Fibroblast of upper back skin (primary cell): Measurements from ENCODE around the gene EFCAB14.
A peak's percentile ranks its signal among the peaks of the same experiment; 100 is the strongest.
"Not testable (repeated sequence)": the region's sequence is repeated elsewhere in the genome, so short reads cannot be mapped to it uniquely, and the experiment has no call there.

Source experiments
- DNase-seq: peaks from one replicate; pipeline ENCODE4 v3.0.0-alpha.2; 2013

Gene EFCAB14

DNA sequence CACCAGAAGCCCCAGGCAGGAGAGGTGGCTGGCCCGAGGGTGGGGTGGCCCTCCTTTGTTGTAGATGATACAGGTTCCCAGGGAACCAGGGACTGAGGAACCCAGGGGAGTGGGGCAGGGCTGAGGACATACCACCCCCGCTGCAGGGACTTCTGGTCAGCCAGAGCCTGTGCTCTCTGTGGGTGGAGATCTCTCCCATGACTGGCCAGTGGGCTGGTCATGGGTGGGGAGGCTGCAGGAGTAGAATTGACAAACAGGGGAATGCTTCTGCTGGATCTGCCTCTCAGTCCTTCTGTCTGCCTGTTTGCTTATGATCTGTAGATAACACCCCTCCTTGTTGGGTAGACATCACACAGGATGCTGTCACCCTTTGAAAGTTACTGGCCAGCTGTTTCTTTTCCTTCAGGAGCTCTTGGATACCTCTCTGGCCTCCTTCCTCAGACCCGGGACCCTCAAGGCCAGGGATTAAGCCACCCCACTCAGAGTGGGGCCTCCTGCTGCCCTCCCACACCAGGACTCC is 2.8 kb upstream of the EFCAB14 start:
- DNase-seq: no peak

- DNase-seq: no peak
Measured at GRCh38 chr1:46721204-46721603, 2.3 kb upstream of the EFCAB14 start.

GRCh38 chr1:46720319-46720718 is 1.4 kb upstream of the EFCAB14 start:
- not testable (repeated sequence) for DNase-seq

DNA sequence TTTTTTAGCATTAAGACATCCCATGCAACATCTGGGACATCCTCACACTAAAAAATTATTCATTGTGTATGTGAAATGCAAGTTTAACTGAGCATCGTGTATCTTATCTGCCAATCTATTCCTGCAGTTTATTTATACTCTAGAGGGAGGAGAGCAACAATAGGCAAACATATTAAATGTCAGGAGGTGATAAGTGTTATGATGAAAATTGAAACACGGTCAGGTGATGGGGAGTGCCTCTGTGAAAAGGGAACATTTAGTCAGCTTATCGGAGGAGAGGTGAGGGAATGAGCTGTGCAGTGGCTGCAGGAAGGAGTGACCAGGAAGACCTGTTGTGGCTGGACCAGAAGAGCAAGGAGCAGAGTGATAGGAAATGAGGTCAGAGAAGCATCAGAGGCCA is 775 bp upstream of the EFCAB14 start:
- DNase-seq: no peak

DNA sequence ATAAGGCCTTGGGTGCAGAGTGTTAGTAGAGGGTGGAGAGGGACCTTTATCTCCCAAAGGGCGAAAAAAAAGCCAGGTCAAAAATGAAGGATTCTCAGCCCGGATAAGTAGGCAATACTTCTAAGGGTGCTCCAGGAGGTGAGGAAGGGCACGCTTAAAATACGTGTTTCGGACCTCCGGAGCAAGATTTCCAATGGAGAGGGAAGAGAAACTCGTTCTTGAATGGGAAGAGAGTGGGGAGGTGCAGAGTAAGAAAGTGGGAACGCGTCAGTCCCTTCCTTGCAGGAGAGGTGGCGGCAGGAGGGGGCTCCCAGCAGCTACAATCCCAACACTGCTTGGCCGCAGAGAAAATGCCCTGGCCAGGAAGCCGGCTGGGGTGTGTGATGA is 581 bp downstream of the EFCAB14 start:
- no peak for DNase-seq

GRCh38 chr1:46717654-46718053 is 1.3 kb downstream of the EFCAB14 start:
- DNase-seq: no peak

GRCh38 chr1:46714976-46715375 is 3.9 kb downstream of the EFCAB14 start:
- no peak for DNase-seq

- DNase-seq: no peak
Measured at GRCh38 chr1:46708121-46708520, 10.8 kb downstream of the EFCAB14 start.

- DNase-seq: no peak
Measured at GRCh38 chr1:46705408-46705807, 13.5 kb downstream of the EFCAB14 start.

DNA sequence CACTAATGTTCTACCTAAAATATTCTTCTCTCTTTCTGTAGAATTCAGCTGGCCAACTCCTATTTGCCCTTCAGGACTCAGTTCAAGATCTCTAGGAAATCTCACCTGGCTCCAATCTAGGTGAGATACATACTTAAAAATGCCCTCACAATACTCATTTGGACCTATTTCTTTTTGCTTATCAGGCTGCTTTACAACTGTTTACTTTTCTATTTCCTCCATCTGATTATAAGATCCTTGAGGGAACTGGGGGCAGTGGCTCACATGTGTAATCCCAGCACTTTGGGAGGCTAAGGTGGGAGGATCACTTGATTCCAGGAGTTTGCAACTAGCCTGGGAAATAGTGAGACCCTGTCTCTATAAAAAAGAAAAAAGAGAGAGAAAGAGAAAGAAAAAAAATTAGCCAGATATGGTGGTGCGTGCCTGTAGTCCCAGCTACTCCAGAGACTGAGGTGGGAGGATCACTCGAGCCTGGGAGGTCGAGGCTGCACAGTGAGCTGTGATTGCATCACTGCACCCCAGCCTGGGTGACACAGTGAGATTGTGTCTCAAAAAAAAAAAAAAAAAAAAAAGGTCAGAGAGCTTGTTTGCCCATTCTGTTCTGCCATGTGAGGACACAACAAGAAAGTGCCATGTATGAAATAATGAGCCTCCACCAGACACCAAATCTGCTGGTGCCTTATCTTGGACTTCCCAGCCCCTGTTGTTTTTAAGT is 14.8 kb downstream of the EFCAB14 start:
- no peak for DNase-seq

DNA sequence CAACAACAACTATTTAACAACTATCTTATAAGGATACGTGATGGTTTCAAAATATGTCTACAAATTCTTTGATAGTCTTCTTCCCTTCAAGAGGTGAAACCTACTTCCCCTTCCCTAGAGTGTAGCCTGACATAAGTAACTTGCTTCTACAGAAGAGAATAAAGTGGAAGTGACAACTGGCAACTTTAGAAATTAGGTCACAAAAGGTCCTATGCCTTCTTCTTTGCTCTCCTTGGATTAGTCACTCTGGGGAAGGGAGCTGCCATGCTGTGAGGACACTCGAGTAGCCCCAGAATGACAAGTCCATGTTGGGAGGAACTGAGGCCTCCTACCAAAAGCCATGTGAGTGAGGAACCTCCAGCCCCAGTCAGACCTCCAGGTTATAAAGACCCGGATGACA is 19.2 kb downstream of the EFCAB14 start:
- DNase-seq: no peak

- peak; percentile 40 for DNase-seq
Measured at GRCh38 chr1:46697053-46697452, 21.9 kb downstream of the EFCAB14 start.

DNA sequence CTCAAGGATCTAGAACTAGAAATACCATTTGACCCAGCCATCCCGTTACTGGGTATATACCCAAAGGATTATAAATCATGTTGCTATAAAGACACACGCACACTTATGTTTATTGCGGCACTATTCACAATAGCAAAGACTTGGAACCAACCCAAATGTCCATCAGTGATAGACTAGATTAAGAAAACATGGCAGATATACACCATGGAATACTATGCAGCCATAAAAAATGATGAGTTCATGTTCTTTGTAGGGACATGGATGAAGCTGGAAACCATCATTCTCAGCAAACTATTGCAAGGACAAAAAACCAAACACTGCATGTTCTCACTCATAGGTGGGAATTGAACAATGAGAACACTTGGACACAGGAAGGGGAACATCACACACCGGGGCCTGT is 24.2 kb downstream of the EFCAB14 start:
- DNase-seq: not testable (repeated sequence)

GRCh38 chr1:46692811-46693770 is 25.8 kb downstream of the EFCAB14 start:
- DNase-seq: no peak

DNA sequence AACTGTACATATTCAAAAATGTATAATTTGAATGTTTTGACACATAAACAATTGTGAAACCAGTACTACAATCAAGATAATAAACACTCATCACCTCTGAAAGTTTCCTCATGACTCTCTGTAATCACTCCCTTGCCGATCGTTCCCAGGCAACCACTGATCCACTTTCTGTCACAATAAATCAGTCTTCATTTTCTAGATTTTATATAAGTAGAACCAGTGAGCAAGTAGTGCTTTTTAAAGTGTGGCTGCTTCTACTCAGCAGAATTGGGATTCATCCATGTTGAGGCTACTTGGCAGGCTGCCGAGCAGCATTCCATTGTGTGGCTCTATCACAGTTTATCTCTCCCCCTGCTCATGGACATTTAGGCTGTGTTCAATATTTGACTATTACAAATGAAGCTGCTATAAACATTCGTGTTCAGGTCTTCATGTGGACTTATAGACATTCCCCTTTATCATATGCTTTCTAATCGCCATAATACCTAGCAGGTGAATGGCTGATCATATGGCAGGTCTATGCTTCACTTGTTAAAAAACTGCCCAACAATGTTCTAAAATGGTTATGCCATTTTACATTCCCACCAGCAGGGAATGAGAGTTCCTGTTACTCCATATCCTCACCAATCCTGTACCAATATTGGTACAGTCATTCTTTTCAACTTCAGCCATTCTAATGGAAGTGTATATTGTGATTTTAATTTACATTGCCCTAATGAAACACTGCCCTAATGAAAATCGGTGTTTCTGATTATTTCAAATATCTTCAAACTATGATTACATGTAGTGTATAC is 26.7 kb downstream of the EFCAB14 start:
- DNase-seq: peak; percentile 45

- peak; percentile 69 for DNase-seq
Measured at GRCh38 chr1:46690931-46691421, 27.9 kb downstream of the EFCAB14 start.

DNA sequence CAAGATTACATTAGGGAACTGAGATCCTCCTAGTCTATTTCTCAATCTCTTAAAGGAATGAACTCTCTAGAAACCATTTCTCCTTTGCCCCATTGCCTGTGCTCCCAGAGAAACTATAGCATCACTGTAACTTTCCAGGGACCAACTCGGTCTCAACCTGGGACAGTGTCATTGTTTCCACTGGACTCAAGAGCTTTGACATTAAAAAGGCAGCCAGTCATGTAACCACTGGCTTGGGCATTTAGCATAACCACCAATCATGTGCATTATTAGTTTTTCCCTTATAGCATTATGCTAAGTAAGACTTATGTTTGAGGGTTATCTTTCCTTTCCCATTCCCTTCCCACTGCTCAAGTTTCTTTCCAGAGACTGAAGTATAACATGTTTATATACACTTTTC is 29.0 kb downstream of the EFCAB14 start:
- no peak for DNase-seq

GRCh38 chr1:46689356-46689755 is 29.6 kb downstream of the EFCAB14 start:
- DNase-seq: no peak

- DNase-seq: no peak
Measured at GRCh38 chr1:46687921-46688509, 30.9 kb downstream of the EFCAB14 start.

- peak; percentile 79 for DNase-seq
Measured at GRCh38 chr1:46687093-46687659, 31.7 kb downstream of the EFCAB14 start.

- no peak for DNase-seq
Measured at GRCh38 chr1:46686255-46686654, 32.7 kb downstream of the EFCAB14 start.

DNA sequence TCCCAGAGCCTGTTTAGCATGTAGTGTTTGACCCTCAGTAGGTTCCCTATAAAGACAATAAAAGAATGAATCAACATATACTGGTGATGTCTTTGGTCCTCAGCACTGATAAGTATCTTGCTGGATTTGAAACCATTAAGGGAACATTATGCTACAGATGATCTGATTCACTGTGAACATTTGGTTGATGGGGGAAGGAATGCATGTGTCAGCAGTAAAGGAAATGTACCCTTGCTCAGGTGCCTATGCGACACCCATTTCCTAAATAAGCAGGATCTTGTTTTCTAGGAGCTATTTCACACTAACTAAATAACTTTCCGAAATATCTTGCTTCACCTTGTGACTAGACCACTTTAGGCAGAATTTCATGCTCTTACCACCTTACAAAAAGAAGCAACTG is 34.2 kb downstream of the EFCAB14 start:
- no peak for DNase-seq
